GM19035 (cell line): Measurements from ENCODE around the gene PITRM1.
"Not testable (repeated sequence)": the region's sequence is repeated elsewhere in the genome, so short reads cannot be mapped to it uniquely, and the experiment has no call there.

Experiments used
- ATAC-seq: cut with Tn5 transposase; IDR thresholded peaks from one replicate; pipeline ENCODE4 v1.9.1; 2021; ENCODE audit not compliant: unreplicated experiment

The PITRM1 gene

GRCh38 chr10:3197348-3198003 is 24.9 kb upstream of the PITRM1 start:
- ATAC-seq = peak; percentile 73

- no peak for ATAC-seq
Observed at GRCh38 chr10:3196958-3197347, 24.4 kb upstream of the PITRM1 start.

- ATAC-seq = no peak
Observed at GRCh38 chr10:3196482-3196881, 23.9 kb upstream of the PITRM1 start.

DNA sequence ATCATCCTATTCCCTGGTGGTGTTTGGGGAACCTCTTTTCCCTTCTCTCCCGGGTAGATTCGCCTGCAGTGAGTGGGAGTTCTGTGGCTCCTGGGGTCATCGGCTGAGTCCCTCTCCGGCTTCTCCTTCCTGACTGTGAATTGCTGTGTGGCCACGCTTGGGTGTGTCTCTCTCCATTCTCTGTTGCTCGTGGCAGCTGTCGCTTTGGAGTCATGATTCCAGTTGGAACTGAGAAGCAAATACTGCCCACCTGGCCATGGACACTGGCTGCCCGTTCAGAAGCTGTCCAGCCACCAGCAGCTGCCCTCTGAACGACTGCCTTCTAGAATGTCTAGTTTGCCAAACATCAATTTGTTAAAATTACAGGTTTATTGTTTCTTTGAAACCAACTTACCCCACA is 23.1 kb upstream of the PITRM1 start:
- no peak for ATAC-seq

DNA sequence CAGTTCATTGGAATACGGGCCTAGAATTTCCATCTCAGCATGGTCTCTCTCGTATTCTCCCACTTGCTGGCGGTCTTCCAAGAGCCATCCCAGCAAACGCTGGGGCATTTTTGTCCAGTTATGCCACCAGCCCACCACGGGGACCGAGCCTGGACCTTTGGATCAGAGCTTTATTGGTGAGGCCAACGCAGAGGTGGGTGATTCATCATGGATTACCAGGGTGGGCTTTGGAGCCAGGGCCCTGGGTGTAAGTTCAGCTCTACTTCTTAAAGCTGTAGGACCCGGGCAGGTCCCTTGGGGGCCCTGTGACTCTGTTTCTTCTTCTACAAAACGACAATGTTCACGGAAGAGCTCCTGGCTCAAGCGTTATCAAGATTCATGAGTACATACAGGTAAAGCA is 22.7 kb upstream of the PITRM1 start:
- no peak for ATAC-seq

GRCh38 chr10:3194871-3195270 is 22.3 kb upstream of the PITRM1 start:
- no peak for ATAC-seq

DNA sequence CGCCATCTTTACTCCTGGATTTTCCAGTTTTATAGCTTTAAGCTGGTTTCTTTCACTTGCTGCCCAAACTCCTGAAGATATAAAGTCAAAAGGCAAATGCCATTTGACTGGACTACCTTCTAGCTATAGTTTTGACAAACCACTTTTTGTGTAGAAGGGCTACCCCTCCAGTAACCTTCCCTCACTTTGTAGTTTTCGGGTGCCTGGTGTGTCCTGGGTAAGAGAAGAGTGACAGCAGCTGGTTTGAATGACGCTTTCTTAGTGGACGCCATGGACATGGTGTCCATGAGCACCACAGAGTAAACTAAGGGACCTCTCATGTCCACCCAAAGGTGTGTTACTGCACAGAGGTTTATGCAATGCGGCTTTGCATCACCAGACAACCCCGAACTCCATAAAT is 21.2 kb upstream of the PITRM1 start:
- no peak for ATAC-seq

GRCh38 chr10:3192856-3193635 is 20.5 kb upstream of the PITRM1 start:
- no peak for ATAC-seq

DNA sequence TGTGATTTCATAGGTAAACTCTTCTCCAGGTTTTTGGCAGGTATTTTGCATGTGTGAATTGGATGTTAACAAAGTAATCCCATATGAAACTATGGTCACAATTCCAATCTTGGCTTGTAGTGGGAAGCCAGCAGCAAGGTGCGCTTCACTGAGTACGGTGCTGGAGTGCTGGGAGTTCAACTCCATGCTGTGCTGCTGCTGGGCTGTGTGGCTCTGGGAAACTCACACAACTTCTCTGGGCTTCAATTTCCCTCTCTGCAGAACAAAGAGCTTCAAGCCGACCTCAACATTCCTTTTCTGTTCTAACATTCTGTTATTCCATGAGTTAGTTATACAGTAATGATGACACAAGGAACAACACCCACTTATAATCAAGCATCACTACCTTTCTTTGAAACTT is 18.2 kb upstream of the PITRM1 start:
- ATAC-seq = no peak

DNA sequence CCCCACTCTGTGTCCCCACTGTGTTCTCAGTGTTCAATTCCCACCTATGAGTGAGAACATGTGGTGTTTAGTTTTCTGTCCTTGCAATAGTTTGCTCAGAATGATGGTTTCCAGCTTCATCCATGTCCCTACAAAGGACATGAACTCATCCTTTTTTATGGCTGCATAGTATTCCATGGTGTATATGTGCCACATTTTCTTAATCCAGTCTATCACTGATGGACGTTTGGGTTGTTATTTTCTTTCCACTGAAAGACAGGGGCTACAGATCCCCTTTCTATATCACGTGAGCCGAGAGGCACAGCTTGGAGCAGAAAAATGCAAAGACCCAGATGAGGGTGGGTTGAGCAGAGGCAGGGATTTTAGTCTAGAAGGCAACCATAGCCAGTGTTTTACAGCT is 14.6 kb upstream of the PITRM1 start:
- ATAC-seq = not testable (repeated sequence)

DNA sequence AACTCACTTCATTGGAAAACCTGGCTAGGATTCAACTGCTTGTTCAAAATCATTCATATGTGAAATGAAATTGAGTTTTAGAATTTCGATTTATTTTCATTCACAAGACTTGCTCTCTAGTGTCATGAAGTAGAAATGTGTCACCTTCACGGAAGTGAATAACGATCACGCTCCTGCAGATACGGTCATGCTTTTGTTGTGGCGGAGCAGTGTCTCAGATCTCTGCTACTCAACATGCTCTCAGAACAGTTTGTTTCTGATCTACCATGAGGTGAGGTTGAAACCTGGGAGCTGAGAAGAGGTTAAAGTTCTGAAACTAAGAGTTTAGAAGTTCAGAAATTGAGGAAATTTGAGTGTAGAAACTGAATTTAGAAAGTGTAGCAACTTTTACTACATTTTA is 13.8 kb upstream of the PITRM1 start:
- ATAC-seq = no peak

GRCh38 chr10:3185386-3185785 is 12.8 kb upstream of the PITRM1 start:
- ATAC-seq = no peak

- ATAC-seq = no peak
Observed at GRCh38 chr10:3180355-3181025, 7.9 kb upstream of the PITRM1 start.

- ATAC-seq = no peak
Observed at GRCh38 chr10:3179174-3179573, 6.6 kb upstream of the PITRM1 start.

GRCh38 chr10:3178042-3178441 is 5.5 kb upstream of the PITRM1 start:
- ATAC-seq = no peak

DNA sequence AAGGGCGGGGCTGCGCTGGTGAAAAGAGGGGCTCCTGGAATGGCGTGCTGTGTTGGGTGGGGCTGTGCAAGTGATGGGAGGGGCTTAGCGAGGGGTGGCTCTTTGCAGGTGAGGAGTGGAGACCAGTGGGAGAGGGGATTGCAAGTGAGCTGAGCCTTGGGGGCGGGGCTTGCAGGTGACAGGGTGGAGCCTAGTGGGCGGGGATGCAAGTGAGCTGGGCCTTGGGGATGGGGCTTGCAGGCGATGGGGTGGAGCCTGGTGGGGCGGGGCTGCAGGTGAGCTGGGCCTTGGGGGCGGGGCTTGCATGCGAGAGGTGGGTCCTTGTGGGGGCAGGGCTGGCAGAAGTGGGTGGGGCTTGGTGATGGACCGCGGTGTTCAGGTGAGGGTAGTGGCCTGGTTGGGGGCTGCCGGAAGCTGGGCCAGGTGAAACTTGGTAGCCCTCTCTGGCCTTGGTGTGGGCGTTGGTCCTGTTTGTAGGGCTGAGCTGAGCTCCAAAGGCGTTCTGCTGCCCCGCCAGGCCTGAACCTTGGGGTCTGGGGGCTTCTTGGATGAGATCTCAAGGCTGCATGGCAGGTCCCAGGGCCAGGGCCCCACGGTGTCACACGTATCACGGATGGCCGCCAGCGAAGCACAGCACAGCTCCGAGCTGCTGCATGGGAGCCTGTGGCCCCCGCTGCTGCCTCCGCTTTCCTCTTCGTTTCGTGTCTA is 743 bp upstream of the PITRM1 start:
- peak; percentile 32 for ATAC-seq

GRCh38 chr10:3172081-3172445 is 519 bp downstream of the PITRM1 start:
- ATAC-seq = peak; percentile 1

- ATAC-seq = not testable (repeated sequence)
Observed at GRCh38 chr10:3171488-3171887, 1.1 kb downstream of the PITRM1 start.

DNA sequence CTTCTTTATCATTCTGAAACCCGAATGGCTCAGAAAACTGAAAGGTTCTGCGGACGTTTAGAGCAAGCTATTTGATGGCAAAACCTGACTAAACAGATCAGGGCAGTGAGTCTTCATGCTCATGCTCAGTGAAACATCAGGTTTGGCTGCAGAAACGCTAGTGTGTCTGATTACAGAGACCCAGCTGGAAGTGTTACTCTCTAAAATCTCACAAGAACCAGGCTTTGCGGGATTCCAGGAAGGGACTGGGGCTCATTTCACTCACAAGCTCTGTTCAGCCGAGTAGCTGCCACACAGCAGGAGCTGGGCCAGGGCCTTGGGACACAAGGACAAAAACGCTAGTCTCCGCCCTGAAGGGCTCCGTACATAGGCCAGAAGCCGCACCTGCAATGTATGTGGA is 2.9 kb downstream of the PITRM1 start:
- ATAC-seq = no peak

DNA sequence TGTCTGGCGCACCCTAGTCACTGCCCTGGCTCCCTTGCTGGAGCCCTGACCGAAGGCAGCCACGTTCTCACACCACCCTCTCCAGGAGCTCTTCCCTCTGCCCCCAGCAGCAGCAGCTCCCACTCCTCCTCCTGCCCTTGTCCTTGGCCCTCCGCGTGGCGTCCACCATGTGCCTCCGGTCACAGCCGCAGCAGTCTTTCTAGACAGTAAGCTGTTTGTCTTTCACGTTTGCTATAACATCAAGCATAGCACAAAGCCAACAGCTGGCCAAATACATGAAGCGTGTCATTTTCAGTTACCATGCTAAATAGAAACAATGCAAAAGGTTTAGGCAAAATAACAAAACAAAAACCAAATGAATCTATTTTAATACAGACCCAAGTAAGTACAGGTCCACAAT is 3.3 kb downstream of the PITRM1 start:
- ATAC-seq = no peak

GRCh38 chr10:3167611-3168330 is 4.8 kb downstream of the PITRM1 start:
- ATAC-seq = no peak
